ENCODE measurements around the gene WDR75.

GRCh38 chr2:189439342-189439741, 1.9 kb upstream of the WDR75 start:
- TF ChIP-seq CTCF (conservative IDR thresholded peaks at IDR 0.05) (no peak), EZH2 (IDR thresholded peaks at IDR 0.05; ENCODE audit: low read depth) (no peak)
